ENCODE data around the gene TMPRSS11E.
"Not testable (repeated sequence)": the region's sequence is repeated elsewhere in the genome, so short reads cannot be mapped to it uniquely, and the experiment has no call there.

The TMPRSS11E gene, protein sequence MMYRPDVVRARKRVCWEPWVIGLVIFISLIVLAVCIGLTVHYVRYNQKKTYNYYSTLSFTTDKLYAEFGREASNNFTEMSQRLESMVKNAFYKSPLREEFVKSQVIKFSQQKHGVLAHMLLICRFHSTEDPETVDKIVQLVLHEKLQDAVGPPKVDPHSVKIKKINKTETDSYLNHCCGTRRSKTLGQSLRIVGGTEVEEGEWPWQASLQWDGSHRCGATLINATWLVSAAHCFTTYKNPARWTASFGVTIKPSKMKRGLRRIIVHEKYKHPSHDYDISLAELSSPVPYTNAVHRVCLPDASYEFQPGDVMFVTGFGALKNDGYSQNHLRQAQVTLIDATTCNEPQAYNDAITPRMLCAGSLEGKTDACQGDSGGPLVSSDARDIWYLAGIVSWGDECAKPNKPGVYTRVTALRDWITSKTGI

DNA sequence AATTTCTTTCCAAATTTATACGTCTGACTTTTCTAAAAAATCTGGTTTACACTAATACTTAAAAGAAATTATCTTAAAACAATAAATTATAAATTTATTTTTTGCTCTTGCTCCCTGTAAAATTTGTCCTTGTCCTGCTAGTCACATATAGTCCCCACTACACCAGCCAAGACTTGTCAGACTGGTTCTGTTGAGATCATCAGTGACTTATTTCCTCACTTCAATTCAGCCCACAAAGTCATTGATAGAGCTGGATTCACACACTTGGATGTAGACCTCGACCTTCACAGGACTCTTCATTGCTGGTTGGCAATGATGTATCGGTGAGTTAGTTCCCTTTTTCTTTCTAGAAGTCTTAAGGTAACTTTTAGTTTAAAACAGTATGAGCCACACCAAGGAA is at the start of gene TMPRSS11E:
TMPRSS11E (plus strand) TSS at position 263 of the 400 bp plus-strand sequence; CDS start at position 313, 50 bp downstream.
- no peak for DNase-seq

DNA sequence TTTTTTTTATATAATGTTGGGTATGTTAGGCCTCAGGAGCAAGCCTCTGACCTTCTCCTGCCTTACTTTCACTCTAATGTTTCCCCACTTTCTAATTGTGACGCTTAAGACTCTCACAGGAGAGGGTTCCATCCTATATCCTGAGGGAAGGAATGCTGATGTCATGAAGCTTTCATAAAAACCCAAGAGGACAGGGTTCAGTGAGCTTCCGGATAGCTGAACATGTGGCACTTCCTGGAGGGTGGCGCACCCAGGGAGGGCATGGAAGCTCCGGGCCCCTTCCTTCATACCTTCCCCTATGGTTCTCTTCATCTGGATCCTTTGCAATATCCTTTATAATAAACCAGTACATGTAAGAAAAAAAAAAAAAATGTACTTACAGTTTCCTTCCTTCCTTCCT is 48.0 kb upstream of the TMPRSS11E start:
- DNase-seq, result no peak

DNA sequence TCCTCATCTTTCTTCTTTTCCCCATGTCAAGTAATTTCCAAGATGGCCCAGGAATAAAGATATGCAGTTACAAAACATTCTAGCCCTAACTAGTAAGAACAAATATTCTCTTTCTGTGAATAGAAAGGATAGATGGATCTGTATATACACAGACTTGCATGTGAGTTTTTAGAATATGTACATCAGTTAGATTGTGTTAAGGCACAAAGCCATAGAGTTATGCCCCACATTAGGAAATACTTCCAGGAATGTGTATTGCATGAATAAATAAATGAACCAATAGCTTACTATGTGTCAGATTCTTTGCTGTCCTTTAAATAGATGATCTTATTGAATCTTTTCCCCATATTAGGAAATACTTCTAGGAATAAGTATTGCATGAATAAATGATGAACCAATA is 46.0 kb upstream of the TMPRSS11E start:
- no peak for DNase-seq

DNA sequence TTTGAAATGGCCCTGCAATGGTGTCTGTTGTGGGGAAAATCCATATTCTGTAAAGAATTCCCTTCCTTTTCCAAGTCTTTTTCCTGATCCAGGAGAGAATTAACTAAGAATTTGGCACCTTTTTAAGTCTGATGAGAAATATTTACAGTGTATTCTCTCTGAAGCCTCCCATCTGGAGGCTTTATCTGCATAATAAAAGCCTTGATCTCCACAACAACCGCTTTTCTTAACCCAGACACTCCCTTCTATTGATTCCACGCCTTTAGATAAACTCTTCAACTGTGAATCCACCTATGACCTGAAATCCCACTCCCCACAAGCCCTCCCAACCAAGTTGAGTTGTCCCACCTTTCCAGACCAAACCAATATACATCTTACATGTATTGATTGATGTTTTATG is 43.1 kb upstream of the TMPRSS11E start:
- DNase-seq, result no peak

DNA sequence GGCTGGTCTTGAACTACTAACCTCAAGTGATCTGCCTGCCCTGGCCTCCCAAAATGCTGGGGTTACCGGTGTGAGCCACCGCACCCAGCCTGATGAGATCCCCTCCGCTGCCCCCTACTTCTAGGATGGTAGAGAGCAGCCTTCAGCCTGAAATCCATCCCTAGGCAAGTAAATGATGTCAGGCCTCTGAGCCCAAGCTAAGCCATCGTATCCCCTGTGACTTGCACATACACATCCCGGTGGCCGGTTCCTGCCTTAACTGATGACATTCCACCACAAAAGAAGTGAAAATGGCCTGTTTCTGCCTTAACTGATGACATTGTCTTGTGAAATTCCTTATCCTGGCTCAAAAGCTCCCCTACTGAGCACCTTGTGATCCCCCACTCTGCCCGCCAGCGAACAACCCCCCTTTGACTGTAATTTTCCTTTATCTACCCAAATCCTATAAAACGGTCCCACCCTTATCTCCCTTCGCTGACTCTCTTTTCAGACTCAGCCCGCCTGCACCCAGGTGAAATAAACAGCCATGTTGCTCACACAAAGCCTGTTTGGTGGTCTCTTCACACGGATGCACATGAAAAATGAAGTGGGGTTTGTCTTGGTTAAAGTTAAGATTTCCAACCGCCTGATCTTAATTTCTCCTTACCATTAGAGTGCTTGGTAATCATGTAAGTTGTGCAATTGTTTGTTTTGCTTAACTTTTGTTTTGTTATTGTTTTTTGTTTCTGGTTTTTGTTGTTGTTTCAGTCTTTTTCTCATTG is 41.4 kb upstream of the TMPRSS11E start:
- DNase-seq, result not testable (repeated sequence)

DNA sequence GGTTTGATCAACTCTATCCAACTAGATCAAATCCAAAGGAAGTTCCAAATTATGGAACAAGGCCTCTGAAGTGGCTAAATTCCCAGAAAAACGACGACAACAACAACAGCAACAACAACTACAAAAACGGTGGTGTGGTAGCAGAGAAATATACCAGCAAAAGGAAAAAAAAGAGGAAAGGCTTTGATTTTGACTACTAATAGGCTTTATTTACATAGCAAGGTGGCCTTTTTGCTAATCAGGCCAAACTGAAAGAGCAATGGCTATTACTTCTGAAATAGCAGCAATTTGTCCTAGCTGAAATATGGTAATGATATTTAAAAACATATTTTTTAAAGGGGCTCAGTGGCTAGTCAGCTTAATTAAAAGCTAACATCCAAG is 40.8 kb upstream of the TMPRSS11E start:
- DNase-seq, result no peak

DNA sequence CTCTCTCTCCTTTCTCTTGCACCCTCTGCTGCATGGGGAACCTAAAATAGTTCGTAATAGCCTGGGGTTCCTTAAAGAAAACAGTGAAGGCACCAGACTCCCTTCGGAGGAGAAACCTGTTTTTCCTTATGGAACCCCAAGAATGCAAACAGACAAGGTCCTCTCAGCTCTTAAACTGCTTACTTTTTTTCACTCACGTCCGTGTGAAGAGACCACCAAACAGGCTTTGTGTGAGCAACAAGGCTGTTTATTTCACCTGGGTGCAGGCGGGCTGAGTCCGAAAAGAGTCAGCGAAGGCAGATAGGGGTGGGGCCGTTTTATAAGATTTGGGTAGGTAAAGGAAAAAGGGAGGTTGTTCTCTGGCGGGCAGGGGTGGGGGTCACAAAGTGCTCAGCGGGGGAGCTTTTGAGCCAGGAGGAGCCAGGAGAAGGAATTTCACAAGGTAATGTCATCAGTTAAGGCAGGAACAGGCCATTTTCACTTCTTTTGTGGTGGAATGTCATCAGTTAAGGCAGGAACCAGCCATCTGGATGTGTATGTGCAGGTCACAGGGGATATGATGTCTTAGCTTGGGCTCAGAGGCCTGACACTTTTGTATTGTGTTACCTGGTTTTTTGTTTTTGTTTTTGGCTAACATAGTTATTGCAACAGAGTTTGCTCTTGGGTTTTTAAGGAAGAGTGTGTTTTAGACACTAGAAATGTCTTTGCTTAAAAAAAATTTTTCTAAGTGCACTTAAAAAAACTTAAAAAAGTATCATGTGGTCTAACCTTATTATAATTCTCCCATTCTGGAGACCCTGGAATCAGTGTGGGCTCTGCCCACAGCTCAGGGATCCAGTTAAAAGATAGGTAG is 40.0 kb upstream of the TMPRSS11E start:
- not testable (repeated sequence) for DNase-seq

DNA sequence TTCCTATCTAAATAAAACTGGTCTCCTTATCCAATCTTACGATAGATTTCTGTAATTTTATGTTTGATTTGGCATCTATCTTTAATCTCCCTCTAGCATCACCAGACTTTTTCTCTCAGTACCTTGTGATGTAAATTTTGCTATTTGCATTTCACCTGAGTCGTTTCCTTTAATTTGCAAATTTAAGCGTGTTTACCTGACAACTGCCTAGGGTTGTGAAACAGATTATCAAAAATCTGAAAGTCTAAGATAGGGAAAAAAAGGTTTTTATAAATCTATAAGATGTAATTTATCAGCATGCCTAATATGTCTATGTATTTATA is 39.4 kb upstream of the TMPRSS11E start:
- no peak for DNase-seq

DNA sequence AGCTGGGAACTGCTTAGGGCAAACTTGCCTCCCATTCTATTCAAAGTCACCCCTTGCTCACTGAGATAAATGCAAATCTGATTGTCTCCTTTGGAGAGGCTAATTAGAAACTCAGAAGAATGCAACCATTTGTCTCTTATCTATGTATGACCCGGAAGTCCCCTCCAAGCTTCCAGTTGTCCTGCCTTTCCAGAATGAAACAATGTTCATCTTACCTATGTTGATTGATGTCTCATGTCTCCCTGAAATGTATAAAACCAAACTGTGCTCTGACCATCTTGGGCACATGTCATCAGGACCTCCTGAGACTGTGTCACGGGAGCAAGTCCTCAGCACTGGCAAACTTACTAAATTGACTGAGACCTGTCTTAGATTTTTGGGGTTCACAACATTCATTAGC is 37.1 kb upstream of the TMPRSS11E start:
- no peak for DNase-seq

DNA sequence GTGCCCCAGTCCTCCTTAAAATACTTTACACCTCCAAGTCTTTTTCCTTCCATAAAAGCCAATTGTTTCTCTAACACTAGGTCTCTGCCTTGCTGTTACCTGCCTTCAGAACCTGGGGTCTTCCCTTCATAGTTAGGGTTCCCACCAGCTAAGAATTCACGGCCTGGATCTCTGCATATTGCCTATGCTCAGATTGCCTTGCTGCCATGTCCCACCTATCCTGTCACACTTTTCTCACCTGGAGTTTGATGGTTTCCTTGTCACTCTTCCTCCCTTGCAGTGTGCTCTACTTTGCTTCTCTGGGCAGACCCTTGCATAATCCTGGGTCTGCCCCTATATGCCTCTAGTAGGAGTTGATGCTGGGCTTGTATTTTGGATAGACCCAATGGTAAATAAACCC is 36.6 kb upstream of the TMPRSS11E start:
- no peak for DNase-seq

DNA sequence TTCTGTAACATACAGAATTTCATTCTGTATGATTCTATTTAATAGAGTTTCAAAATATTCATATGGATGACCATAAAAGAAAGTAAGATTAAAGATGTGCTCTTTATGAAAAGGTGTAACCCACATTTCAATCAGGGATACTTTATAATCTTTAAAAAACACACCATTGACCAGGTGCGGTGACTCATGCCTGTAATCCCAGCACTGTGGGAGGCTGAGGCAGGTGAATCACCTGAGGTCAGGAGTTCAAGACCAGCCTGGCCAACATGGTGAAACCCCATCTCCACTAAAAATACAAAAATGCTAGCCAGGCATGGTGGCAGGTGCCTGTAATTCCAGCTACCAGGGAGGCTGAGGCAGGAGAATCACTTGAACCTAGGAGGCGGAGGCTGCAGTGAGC is 35.2 kb upstream of the TMPRSS11E start:
- not testable (repeated sequence) for DNase-seq

DNA sequence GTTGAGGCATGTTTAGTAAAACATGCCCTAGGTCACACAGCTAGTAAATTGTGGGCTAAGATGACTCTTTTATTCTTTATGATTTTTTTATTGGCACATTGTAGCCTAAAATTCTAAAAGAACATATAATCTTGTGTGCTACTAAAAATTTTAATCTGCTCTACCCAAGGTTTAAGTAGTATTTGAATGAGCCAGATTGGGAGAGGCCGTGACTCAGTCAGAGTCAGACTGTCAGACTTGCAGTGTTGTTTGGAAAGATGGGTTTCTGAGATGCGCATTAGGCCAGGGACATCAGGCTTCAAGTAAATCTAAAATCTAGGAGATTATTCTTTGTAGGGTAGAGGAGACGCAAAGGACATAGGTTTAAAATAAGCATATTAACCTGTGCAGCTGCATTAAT is 30.7 kb upstream of the TMPRSS11E start:
- no peak for DNase-seq

DNA sequence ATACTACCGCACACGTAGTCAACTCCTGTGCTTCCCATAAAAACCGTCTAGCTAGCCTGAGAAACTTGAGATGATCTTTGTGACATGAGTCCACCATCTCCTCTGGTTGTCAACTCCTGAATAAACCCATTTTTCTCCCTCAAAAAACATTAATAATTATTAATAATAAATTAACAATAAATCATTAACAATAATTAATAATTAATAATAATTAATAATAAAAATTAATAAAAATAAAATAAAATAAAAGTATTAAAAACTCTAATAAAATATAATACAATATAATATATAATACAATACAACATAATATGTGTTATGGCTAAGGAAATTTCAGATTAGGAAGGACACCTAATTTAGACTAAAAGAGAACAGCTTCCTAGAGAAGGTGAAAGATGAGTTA is 20.7 kb upstream of the TMPRSS11E start:
- no peak for DNase-seq

DNA sequence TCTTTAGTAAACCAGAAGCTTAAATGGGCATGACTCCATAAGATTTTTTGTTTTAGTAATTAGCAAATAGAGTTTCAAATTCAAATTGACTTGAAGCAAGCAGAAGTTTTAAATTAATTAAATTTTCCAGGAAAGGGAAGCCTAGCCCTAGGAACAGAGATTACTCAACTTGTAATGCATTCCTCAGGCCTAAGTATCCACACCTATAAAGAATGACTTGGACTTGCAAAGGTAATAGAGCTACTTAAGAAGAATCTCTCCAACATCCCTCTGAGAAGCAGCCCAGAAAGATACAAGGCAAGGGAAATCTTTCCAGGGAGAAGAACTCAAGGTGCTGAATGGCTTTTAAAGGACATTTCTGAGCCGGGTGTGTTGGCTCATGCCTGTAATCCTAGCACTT is 16.9 kb upstream of the TMPRSS11E start:
- DNase-seq, result no peak

DNA sequence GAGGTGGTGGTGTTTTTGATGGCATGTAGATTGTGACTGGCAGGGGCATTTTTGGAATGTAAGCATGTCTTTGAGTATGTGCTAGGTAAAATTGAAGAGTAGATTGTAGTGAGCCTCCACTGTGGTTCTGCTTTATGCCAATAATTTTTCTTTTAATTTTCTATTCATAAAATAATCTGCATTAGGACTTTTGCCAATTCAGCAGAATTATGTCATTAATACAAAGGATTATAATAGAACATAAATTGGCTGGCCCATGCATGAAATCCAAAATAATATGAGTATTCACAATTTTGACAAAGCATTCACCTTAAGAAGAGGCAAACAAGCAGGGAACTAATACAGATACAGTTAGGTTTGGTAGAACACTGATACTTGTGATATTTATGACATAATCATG is 14.9 kb upstream of the TMPRSS11E start:
- DNase-seq, result no peak

DNA sequence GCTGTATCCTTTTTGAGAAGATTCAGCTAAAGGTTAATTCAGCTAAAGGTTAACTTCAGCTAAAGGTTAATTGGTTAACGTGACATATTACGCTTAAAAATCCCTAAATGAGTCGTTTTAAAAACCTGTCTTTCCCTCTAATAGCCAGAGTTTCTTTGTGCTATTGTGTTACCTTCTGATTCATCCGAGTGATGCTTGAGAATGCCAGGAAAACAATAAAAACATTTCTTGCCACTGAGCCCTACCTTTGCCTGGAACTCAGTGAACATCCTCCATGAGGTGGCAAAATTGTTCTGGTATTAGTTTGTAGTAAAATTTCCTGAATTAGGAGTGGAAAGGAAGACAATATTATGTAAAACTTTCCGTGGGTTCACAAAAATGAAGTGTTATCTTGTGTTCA is 13.7 kb upstream of the TMPRSS11E start:
- DNase-seq, result no peak

DNA sequence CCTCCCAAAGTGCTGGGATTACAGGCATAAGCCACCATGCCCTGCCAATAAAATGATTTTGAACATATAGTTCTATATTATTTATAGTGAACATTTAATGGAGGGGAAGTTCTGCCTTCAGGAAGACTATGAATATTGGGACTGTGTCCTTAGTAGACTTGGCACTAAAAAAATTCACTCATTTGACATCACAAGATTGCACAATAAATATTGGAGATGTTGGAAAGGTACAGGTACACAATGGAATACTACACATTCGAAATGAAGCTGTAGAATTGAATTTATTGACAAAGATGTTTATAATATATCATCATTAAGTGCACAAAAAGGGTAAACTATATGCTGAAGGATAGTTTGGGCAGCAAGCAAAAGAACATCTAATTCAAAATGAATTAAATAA is 13.0 kb upstream of the TMPRSS11E start:
- DNase-seq, result no peak

DNA sequence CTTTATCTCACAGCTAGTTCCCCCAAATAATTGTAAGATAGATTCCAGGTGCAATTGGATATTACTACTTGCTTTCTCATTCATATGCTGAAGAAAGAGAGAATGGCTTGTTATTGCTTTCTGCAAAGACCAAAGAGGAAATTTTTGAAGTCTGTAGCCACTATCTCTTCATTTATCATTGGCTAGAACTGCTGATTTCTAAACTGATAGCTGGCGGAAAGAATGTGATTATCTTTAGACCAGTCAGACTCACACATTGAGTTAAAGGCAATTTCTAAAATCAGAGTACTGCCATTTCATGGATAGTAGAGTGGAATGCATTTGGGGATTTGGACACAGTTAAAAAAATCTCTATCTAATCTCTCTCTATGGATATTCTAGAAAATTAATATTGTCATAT is 12.4 kb upstream of the TMPRSS11E start:
- DNase-seq, result no peak

DNA sequence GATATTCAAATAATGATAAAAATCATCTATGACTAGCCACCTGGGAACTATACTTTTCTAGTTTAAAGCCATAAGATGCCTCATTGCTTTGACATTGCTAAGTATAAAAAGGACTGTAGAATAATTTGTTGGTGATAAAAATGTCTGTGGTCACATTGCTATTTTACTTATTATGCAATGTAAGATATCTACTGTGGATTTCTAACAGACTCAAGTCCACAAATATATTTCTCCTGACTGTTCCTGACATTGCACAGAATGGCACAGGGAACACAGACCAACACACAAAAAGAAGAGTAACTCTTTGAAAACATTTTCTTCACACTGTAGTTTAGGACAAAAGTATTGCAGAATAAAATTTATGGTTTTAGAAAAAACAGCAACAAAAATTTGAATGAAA is 2.2 kb upstream of the TMPRSS11E start:
- DNase-seq, result no peak

DNA sequence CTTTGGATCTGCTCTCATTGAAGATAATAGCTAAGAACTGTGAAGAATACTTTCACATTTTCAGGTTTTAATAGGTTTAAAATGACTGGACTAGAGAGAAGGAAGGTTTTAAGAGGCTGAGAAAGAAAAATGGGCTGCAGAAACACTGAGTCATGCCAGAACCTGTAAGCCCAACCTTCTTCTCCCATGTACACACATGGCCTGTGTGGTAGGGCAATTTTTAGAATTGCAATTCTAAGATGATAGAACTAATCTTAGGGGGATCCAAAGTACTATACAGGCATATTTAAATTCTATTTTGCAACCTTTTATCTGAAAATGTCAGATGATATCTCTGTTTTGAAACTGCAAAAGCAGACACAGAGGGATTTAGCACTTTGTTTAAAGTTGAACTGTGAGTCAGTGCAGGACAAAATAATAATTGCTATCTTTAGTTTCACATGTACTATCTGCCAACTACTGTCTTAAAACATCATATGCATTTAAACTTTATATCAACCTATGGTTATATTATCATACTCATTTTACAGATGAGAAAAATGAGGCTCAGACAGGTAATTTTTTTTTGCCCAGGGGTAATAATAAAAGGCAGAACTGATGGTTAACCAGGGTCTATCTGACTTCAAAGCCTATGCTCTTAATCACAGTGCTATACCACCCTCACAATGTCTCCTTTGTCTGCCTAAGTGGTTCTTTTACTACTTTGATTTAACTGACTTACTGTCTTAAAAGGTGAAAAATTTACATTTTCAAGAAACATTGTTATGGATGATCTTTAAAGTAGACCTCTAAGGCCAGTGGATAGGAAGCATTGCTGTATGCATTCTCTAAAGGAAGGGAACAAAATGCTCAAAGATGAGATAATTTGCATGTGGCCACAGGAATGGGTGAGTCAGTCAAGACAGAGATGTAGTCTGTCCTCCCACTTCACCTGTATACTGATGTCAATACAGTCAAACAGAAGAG is 4.3 kb downstream of the TMPRSS11E start:
- no peak for DNase-seq

DNA sequence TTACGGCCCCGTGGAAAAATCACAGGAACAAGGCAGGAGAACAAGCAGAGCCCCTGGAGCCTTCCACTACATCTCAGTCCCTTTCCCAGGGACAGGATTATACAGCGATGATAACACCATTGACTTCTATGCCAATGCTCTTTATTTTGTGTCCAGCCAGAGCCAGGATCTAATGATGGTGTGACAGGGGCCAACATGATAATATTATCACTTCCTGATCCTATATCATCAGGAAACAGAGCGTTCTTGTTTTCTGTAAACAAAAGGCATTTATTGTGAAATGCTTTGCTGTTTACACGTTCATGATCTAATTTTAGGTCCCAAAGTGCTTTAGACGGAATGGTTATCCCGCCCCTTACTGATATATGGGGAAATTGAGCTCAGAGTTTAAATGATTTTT is 12.8 kb downstream of the TMPRSS11E start:
- DNase-seq, result no peak

DNA sequence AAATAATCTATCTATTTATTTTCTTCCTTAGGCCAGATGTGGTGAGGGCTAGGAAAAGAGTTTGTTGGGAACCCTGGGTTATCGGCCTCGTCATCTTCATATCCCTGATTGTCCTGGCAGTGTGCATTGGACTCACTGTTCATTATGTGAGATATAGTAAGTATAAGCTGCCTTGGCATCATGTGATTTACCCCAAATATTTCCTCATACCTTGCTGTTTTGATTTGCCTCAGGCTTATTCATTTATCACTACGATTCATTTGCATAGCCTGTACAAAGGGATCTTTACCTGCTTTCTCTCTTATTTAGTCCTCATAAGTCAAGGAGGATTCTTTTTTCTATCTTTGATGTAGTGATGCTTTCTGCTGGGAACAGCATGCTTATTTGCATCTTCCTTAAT is 14.5 kb downstream of the TMPRSS11E start:
- DNase-seq, result no peak

Data from NCI-H1930 (cell line).